ENCODE measurements around the gene TASOR.
"Not testable (repeated sequence)": the region's sequence is repeated elsewhere in the genome, so short reads cannot be mapped to it uniquely, and the experiment has no call there.

DNA sequence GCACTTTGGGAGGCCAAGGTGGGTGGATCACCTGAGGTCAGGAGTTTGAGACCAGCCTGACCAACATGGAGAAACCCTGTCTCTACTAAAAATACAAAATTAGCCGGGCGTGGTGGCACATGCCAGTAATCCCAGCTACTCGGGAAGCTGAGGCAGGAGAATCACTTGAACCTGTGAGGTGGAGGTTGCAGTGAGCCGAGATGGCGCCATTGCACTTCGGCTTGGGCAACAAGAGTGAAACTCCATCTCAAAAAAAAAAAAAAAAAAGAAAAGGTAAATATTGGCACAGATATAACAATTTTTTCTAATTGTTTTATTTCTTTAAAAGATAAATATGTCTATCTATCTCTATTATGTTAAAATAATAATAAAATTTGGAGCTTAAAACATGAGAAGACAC is 24.3 kb upstream of the TASOR start:
- TF ChIP-seq POLR2AphosphoS5 (IDR thresholded peaks at IDR 0.05; ENCODE audit: borderline replicate concordance, low read depth, low read length); EZH2 (IDR thresholded peaks at IDR 0.05); FOXP2 (optimal IDR thresholded peaks at IDR 0.05; ENCODE audit: control extremely low read depth, extremely low read length, insufficient read depth): not testable (repeated sequence)
